NAMALWA (cell line): ENCODE results near the gene SCYL3.
"Not testable (repeated sequence)": the region's sequence is repeated elsewhere in the genome, so short reads cannot be mapped to it uniquely, and the experiment has no call there.

ENCODE experiments used
- DNase-seq: peaks from one replicate; pipeline ENCODE4 v3.0.0-alpha.2; 2015; ENCODE audit warnings: low spot score

The SCYL3 gene

GRCh38 chr1:169869426-169869825 is 24.3 kb downstream of the SCYL3 start:
- DNase-seq, result no peak

- DNase-seq, result no peak
These were observed 24.7 kb downstream of the SCYL3 start for GRCh38 chr1:169868978-169869377.

- DNase-seq, result no peak
These were observed 26.6 kb downstream of the SCYL3 start for GRCh38 chr1:169867012-169867675.

GRCh38 chr1:169866577-169866976 is 27.1 kb downstream of the SCYL3 start:
- no peak for DNase-seq

GRCh38 chr1:169864531-169864930 is 29.2 kb downstream of the SCYL3 start:
- DNase-seq, result not testable (repeated sequence)

- no peak for DNase-seq
These were observed 32.9 kb downstream of the SCYL3 start for GRCh38 chr1:169860750-169861149.

- no peak for DNase-seq
These were observed 33.5 kb downstream of the SCYL3 start for GRCh38 chr1:169860187-169860586.

GRCh38 chr1:169859001-169859400 is 34.7 kb downstream of the SCYL3 start:
- no peak for DNase-seq

GRCh38 chr1:169858467-169858866 is 35.2 kb downstream of the SCYL3 start:
- no peak for DNase-seq

- DNase-seq, result no peak
These were observed 40.4 kb downstream of the SCYL3 start for GRCh38 chr1:169853341-169853740.

GRCh38 chr1:169849346-169850022 is 44.2 kb downstream of the SCYL3 start:
- no peak for DNase-seq

- no peak for DNase-seq
These were observed 45.2 kb downstream of the SCYL3 start for GRCh38 chr1:169848456-169848855.

- no peak for DNase-seq
These were observed 48.6 kb downstream of the SCYL3 start for GRCh38 chr1:169844941-169845608.

- no peak for DNase-seq
These were observed 54.8 kb downstream of the SCYL3 start for GRCh38 chr1:169838942-169839341.

- DNase-seq, result no peak
These were observed 57.5 kb downstream of the SCYL3 start for GRCh38 chr1:169836198-169836597.

GRCh38 chr1:169835647-169836046 is 58.0 kb downstream of the SCYL3 start:
- no peak for DNase-seq

- DNase-seq, result no peak
These were observed 58.8 kb downstream of the SCYL3 start for GRCh38 chr1:169834869-169835268.

- no peak for DNase-seq
These were observed 60.4 kb downstream of the SCYL3 start for GRCh38 chr1:169833179-169833901.

GRCh38 chr1:169829671-169830070 is 64.0 kb downstream of the SCYL3 start:
- no peak for DNase-seq

- no peak for DNase-seq
These were observed 69.5 kb downstream of the SCYL3 start for GRCh38 chr1:169824153-169824552.

GRCh38 chr1:169821500-169821899 is 72.2 kb downstream of the SCYL3 start:
- DNase-seq, result no peak

- no peak for DNase-seq
These were observed 77.1 kb downstream of the SCYL3 start for GRCh38 chr1:169816617-169817016.

GRCh38 chr1:169814265-169814664 is 79.4 kb downstream of the SCYL3 start:
- DNase-seq, result no peak
